GM12873 (cell line): ENCODE measurements around the gene MTARC1.

ENCODE experiments used
- TF ChIP-seq, protein P1 (sequence below): IDR thresholded peaks from 2 replicates; pipeline ENCODE4 v1.5.1; 2012; ENCODE audit warnings: low read depth, mild to moderate bottlenecking, moderate library complexity, low read length, control low read depth; ENCODE audit not compliant: insufficient read depth; ENCODE audit errors: missing control alignments

Gene MTARC1

DNA sequence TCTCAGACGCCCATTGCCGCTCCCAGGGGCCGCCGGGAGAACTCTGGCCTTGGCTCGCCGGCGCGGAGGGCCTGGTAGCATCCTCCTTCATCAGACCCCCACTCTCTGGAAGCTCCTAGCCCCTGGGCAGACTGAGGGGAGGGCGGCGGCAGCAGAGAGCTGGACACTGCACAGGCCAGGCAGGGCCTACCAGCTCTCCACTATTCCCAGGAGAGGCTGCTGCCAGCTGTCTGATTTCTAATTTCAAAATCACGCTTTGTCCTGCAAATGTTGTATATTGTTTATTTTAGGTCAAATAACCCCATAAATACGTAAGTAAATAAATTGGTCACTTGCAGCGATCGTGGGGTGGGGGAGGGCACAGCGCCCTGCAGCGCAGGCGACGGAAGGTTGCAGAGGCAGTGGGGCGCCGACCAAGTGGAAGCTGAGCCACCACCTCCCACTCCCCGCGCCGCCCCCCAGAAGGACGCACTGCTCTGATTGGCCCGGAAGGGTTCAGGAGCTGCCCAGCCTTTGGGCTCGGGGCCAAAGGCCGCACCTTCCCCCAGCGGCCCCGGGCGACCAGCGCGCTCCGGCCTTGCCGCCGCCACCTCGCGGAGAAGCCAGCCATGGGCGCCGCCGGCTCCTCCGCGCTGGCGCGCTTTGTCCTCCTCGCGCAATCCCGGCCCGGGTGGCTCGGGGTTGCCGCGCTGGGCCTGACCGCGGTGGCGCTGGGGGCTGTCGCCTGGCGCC, at the start of gene MTARC1:
Gene MTARC1, plus strand, starts transcription at position 577 of the 732 bp plus-strand sequence. Its CDS starts 32 bp downstream, at position 609.
- TF ChIP-seq, protein P1, sequence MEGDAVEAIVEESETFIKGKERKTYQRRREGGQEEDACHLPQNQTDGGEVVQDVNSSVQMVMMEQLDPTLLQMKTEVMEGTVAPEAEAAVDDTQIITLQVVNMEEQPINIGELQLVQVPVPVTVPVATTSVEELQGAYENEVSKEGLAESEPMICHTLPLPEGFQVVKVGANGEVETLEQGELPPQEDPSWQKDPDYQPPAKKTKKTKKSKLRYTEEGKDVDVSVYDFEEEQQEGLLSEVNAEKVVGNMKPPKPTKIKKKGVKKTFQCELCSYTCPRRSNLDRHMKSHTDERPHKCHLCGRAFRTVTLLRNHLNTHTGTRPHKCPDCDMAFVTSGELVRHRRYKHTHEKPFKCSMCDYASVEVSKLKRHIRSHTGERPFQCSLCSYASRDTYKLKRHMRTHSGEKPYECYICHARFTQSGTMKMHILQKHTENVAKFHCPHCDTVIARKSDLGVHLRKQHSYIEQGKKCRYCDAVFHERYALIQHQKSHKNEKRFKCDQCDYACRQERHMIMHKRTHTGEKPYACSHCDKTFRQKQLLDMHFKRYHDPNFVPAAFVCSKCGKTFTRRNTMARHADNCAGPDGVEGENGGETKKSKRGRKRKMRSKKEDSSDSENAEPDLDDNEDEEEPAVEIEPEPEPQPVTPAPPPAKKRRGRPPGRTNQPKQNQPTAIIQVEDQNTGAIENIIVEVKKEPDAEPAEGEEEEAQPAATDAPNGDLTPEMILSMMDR: no peak

DNA sequence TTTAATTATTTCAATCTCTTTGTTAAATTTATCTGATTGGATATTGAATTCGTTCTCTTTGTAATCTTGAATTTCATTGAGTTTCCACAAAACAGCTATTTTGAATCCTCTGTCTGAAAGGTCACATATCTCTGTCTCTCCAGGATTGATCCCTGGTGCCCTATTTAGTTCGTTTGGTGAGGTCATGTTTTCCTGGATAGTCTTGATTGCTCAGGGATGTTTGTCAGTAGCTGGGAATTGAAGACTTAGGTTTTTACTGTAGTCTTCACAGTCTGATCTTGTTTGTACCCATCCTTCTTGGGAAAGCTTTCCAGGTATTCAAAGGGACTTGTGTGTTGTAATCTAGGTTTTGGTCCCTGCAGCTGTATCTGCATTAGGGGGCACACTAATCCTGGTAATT, 45.4 kb upstream of the MTARC1 start:
- TF ChIP-seq, protein P1: no peak

DNA sequence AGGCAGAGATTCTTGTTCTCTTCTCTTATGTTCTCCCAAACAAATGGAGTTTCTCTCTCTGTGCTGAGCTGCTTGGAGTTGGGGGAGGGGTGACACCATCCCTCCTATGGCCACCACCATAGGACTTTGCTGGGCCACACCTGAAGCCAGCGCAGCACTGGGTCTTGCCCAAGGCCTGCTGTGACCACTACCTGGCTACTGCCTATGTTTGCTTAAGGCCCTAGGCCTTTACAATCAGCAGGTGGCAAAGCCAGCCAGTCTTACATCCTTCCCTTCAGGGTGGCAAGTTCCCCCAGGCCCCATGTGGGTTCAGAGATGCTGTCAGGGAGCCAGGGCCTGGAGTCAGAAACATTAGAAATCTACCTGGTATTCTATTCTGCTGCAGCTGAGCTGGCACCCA, 44.9 kb upstream of the MTARC1 start:
- TF ChIP-seq, protein P1: no peak

DNA sequence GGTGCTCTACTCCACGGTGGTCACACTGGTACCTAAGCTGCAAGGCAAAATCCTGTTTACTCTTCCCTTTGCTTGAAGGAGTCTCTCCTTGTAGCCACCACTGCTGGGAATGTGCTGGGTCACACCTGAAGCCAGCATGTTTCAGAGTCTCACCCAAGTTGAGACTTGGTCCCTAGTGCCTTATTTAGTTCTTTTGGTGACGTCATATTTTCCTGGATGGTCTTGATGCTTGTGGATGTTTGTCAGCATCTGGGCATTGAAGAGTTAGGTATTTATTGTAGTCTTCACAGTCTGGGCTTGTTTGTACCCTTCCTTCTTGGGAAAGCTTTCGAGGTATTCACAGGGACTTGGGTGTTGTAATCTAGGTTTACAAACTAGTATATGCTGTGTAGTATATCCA, 44.2 kb upstream of the MTARC1 start:
- TF ChIP-seq, protein P1: no peak

DNA sequence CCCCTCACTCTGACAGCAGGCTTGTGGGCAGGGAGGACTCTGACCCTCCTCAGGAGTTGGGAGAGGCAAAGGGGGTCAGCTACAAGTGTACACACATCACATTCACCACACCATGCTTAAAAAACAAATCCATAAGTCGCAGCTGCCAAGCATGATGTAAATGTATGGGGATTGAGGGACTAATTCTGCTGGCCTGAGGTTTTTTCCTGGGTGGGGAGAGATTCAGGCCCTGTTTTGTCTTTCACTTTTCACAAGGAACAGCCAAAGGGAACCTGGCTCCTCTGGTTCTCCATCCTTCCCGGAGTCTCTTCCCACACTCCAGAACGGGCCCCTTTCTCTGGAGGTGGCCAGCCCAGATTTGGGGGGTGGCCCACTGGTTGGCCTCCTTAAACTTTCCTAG, 39.9 kb upstream of the MTARC1 start:
- TF ChIP-seq, protein P1: no peak

DNA sequence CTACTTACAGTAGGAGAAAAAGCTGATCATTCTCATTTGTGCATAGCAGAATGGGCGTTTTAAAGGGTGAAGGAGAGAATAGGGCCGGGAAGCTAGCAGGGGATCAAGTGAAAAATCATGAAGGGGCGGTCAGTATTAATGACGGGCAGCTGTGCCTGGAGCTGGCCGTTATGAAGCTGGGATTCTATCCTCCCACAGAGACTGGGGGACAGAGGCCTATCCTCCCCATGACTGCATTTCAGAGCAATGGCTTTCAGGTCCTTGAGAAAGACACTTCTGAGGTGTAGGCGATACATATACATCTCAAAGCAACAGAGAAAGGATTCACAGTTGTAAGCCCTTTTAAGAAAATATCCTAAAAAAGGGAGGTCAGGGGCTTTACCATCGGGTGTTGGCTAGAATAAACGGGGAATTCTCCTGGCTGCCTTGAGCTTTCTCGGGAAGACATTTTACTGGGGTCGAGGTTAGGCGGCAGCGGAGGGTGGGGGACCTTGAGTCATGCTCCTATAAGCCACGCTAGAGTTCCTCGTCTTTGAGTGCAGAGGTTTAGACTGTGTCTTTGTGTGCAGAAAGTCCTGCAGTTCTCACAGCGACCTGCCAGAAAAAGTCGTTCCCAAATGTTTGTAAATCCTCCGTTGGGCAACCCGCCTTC, 39.1 kb upstream of the MTARC1 start:
- TF ChIP-seq, protein P1: no peak

DNA sequence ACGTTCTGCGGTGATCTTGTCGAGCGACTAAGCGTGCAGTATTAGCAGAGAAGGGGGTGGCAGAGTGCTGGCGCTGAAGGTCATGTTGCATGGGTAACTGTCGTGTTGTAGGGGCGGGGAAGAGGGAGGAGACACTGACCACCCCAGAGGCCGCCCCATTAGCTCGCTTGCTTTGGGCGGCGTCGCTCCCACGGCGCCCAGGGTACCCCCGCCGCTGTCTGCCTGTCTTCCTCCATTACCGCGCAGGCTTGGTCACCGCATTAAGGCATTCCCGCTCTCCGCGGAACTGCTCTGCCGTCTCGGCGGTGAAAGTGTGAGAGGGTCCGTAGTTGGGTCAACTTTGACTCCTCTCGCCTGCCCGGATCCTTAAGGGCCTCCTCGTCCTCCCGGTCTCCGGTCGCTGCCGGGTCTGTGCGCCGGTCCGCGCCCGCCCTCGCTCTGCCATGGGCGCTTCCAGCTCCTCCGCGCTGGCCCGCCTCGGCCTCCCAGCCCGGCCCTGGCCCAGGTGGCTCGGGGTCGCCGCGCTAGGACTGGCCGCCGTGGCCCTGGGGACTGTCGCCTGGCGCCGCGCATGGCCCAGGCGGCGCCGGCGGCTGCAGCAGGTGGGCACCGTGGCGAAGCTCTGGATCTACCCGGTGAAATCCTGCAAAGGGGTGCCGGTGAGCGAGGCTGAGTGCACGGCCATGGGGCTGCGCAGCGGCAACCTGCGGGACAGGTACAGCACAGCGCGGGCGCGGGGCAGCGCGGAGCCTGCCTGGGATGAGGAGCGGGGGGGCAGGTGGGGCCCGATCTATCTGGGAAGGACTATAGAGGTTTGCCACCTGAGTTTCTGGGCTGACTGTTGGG, 38.4 kb upstream of the MTARC1 start, which contains the start of gene MTARC2:
Gene MTARC2, plus strand, starts transcription at position 234 of the 846 bp plus-strand sequence. Its CDS starts 210 bp downstream, at position 444.
- TF ChIP-seq, protein P1: no peak
